ENCODE data around the gene CMTR2. TPM values are rescaled to one million over a fixed set of nuclear protein-coding genes. Genes with fewer than 3 reads are reported as not detected.

Gene CMTR2
- total RNA-seq, 1 experiment from 2014 or later, result 13.4 TPM

GRCh38 chr16:71247478-71247877 is 41.7 kb downstream of the CMTR2 start:
- no peak for ATAC-seq
- no peaks in the 10 kb centered on the region for H3K27me3 Mint-ChIP-seq (ENCODE audit: low read depth)
- TF ChIP-seq SOX15 (CRISPR knock-in tag; IDR thresholded peaks at IDR 0.05), result no peak
- TF ChIP-seq OVOL2 (CRISPR knock-in tag; IDR thresholded peaks at IDR 0.05; ENCODE audit: borderline replicate concordance), result no peak
- no peak for TF ChIP-seq ESRRA (CRISPR knock-in tag; IDR thresholded peaks at IDR 0.05; ENCODE audit: borderline replicate concordance)
- TF ChIP-seq CREB1 (CRISPR knock-in tag; IDR thresholded peaks at IDR 0.05), result no peak
- TF ChIP-seq RELA (CRISPR knock-in tag; IDR thresholded peaks at IDR 0.05; ENCODE audit: borderline replicate concordance), result no peak
- no peak for TF ChIP-seq CDX4 (CRISPR knock-in tag; IDR thresholded peaks at IDR 0.05; ENCODE audit: borderline replicate concordance)
- TF ChIP-seq ZNF396 (CRISPR knock-in tag; IDR thresholded peaks at IDR 0.05; ENCODE audit: borderline replicate concordance), result no peak
- no peak for TF ChIP-seq ZNF219 (CRISPR knock-in tag; IDR thresholded peaks at IDR 0.05; ENCODE audit: borderline replicate concordance)
- no peak for TF ChIP-seq ELF4 (CRISPR knock-in tag; IDR thresholded peaks at IDR 0.05; ENCODE audit: low read depth)
- TF ChIP-seq MYBL2 (CRISPR knock-in tag; IDR thresholded peaks at IDR 0.05), result no peak
- TF ChIP-seq PRRX2 (CRISPR knock-in tag; IDR thresholded peaks at IDR 0.05), result no peak
- no peak for TF ChIP-seq CREM (CRISPR knock-in tag; IDR thresholded peaks at IDR 0.05)
- TF ChIP-seq NR3C1 (CRISPR knock-in tag; conservative IDR thresholded peaks at IDR 0.05; ENCODE audit: low read depth), result no peak
- TF ChIP-seq FOXP1 (CRISPR knock-in tag; IDR thresholded peaks at IDR 0.05; ENCODE audit: borderline replicate concordance), result no peak
- no peak for TF ChIP-seq PREB (CRISPR knock-in tag; IDR thresholded peaks at IDR 0.05; ENCODE audit: borderline replicate concordance)
- no peak for TF ChIP-seq PRDM15 (CRISPR knock-in tag; IDR thresholded peaks at IDR 0.05)
- TF ChIP-seq SP1 (CRISPR knock-in tag; conservative IDR thresholded peaks at IDR 0.05), result no peak
- no peak for TF ChIP-seq FOXP4 (CRISPR knock-in tag; IDR thresholded peaks at IDR 0.05)
- TF ChIP-seq ERG (CRISPR knock-in tag; IDR thresholded peaks at IDR 0.05), result no peak
- TF ChIP-seq ZNF532 (CRISPR knock-in tag; IDR thresholded peaks at IDR 0.05; ENCODE audit: borderline replicate concordance), result no peak

More at GRCh38 chr16:71247478-71247877, 41.7 kb downstream of the CMTR2 start:
- peaks cover 22% of the 10 kb centered on the region for H3K4me1 Mint-ChIP-seq
- no peak for DNase-seq (ENCODE audit: low spot score)
- H3K36me3 Mint-ChIP-seq, result no peaks in the 10 kb centered on the region
- POLR2A ChIA-PET, result no interaction called here
- H3K4me3 Mint-ChIP-seq, result no peak overlapping the region
- CTCF ChIA-PET, result no interaction called here
- no peaks in the 10 kb centered on the region for H3K9me3 Mint-ChIP-seq
- H3K27ac Mint-ChIP-seq, result no peak overlapping the region

Measured in WTC11 (cell line).